GM03348 (cell line): ENCODE results near the gene TWIST1.

ENCODE experiments used
- DNase-seq: peaks from one replicate; pipeline ENCODE4 v3.0.0; 2012; ENCODE audit warnings: low spot score

Gene TWIST1

GRCh38 chr7:19095353-19095860, 22.0 kb downstream of the TWIST1 start:
- no peak for DNase-seq

GRCh38 chr7:19094598-19095352, 22.7 kb downstream of the TWIST1 start:
- no peak for DNase-seq

- DNase-seq: no peak
These were observed 23.3 kb downstream of the TWIST1 start for GRCh38 chr7:19094138-19094537.

- DNase-seq: no peak
These were observed 25.8 kb downstream of the TWIST1 start for GRCh38 chr7:19091550-19092200.

- no peak for DNase-seq
These were observed 26.9 kb downstream of the TWIST1 start for GRCh38 chr7:19090526-19090925.

- no peak for DNase-seq
These were observed 27.6 kb downstream of the TWIST1 start for GRCh38 chr7:19089797-19090196.

- no peak for DNase-seq
These were observed 28.1 kb downstream of the TWIST1 start for GRCh38 chr7:19089378-19089777.

- DNase-seq: no peak
These were observed 37.3 kb downstream of the TWIST1 start for GRCh38 chr7:19080093-19080492.

- DNase-seq: no peak
These were observed 38.4 kb downstream of the TWIST1 start for GRCh38 chr7:19079066-19079465.

GRCh38 chr7:19069842-19070241, 47.6 kb downstream of the TWIST1 start:
- no peak for DNase-seq

- DNase-seq: peak; percentile 18
These were observed 51.3 kb downstream of the TWIST1 start for GRCh38 chr7:19066170-19066569.
